ENCODE data around the gene LMNA. TPM values are rescaled to one million over a fixed set of nuclear protein-coding genes. Genes with fewer than 3 reads are reported as not detected.

Gene LMNA
- total and polyA plus RNA-seq, 10 of the 15 experiments (the other 5 are each of a cell fraction or from before 2014, with no cell fraction given) = 0.42 to 334 (median 81.1) TPM

DNA sequence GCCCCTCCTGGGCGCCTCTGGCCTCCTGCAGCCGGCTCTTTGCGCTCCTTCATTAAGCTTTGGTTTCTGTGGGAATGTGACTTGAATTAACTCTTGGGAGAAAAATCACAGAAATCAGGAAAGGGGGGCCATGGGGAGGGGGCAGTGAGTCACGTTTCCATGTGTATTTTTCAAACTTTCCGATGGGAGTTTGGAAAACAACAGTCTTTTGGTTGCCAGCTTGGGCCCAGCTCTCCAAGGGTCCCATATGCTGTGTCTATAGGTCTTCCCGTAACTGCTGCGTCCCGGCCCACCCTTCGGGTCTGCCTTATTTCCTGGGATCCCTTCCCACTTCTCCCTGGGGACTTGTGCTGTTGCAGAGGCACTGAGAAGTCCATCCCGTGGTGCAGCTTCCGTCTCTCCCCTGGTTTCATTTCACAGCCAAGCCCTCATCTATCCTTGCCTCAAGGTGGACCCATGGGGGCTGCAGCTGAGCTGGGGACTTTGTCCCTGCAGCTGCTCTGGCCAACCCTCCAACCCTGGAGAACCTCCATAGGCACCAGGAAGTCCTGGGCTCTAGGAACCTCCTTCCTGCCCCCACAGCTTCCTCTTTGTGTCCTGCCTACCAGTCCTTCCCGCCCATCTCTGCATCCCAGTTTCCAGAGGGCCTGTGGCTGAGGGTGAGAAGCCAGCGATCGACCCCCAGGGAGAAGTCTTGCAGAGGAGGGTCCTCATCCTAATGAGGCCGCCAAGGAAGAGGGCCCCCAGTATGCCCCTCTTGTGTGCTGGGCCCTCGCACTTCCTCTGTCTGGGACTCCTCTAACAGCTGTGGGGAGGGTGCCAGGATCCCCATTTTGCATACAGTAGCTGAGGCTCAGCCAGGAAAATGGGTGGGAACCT lies 11.6 kb upstream of the LMNA start:
- intact Hi-C loops (cut with micrococcal nuclease; ENCODE audit: unreplicated experiment) = no loop called here
- CTCF ChIA-PET = interaction anchor here (0.6 to 21.5 kb wide), 3 partner anchors 11 to 311 kb away, joined by 3 to 1294 read pairs (median 5); partner anchors contain the start of gene LMNA
- DNase-seq (ENCODE audit: low read depth, low spot score) (no peak), FAIRE-seq (no peak), ATAC-seq (no peak)
- no peak overlapping the region for H3K27ac ChIP-seq (ENCODE audit: control insufficient read depth, insufficient read depth)
- no peaks in the 10 kb centered on the region for H3K27me3 ChIP-seq (replicated peaks in 1 of 2; ENCODE audit: control insufficient read depth in 2 of 2, insufficient read depth in 2 of 2, low read length in 1 of 2)
- H2AFZ ChIP-seq (ENCODE audit: control insufficient read depth, low read depth, low read length) = no peak overlapping the region
- H4K20me1 ChIP-seq (ENCODE audit: control insufficient read depth, insufficient read depth) = no peaks in the 10 kb centered on the region
- H3K36me3 ChIP-seq (ENCODE audit: control insufficient read depth in 2 of 2, insufficient read depth in 2 of 2, low read length in 1 of 2) = no peaks in the 10 kb centered on the region
- SMC1A ChIA-PET (ENCODE audit: uncharacterized antibody, unreplicated experiment) = interaction anchor here (1.0 to 23.8 kb wide), 2 partner anchors 9 to 22 kb away, joined by 3 to 874 read pairs; partner anchors contain the start of gene LMNA
- peaks cover 43% of the 10 kb centered on the region for H3K4me1 ChIP-seq (ENCODE audit: control insufficient read depth, insufficient read depth, low read length)
- 81% methylated on average over 16 of the region's 16 CpGs for WGBS (ENCODE audit: insufficient coverage, insufficient replicate concordance, low lambda C conversion rate, missing lambda C conversion rate)
- no peak overlapping the region for H3K9ac ChIP-seq (ENCODE audit: control insufficient read depth, insufficient read depth, low read length)
- no peak overlapping the region for H3K4me2 ChIP-seq (ENCODE audit: control insufficient read depth, insufficient read depth)
- no peak overlapping the region for H3K4me3 ChIP-seq
- no peaks in the 10 kb centered on the region for H3K9me3 ChIP-seq (replicated peaks; ENCODE audit: control insufficient read depth, insufficient read depth, low read length)
- POLR2A ChIA-PET = interaction anchor here (1.5 to 6.1 kb wide), 2 partner anchors 15 to 27 kb away, joined by 5 to 128 read pairs; partner anchors contain the start of gene LMNA
- RAD21 ChIA-PET (ENCODE audit: unreplicated experiment) = interaction anchor here (0.6 to 22.4 kb wide), 3 partner anchors 9 to 179 kb away, joined by 3 to 695 read pairs (median 4); partner anchors contain the start of gene LMNA
- BruUV-seq (replicated peaks) = no TSS peak
- in situ Hi-C loops (cut with MboI) = no loop called here
- no peak for TF ChIP-seq POLR2AphosphoS2 (IDR thresholded peaks at IDR 0.05; ENCODE audit: low read depth, low read length)
- TF ChIP-seq, protein P1, sequence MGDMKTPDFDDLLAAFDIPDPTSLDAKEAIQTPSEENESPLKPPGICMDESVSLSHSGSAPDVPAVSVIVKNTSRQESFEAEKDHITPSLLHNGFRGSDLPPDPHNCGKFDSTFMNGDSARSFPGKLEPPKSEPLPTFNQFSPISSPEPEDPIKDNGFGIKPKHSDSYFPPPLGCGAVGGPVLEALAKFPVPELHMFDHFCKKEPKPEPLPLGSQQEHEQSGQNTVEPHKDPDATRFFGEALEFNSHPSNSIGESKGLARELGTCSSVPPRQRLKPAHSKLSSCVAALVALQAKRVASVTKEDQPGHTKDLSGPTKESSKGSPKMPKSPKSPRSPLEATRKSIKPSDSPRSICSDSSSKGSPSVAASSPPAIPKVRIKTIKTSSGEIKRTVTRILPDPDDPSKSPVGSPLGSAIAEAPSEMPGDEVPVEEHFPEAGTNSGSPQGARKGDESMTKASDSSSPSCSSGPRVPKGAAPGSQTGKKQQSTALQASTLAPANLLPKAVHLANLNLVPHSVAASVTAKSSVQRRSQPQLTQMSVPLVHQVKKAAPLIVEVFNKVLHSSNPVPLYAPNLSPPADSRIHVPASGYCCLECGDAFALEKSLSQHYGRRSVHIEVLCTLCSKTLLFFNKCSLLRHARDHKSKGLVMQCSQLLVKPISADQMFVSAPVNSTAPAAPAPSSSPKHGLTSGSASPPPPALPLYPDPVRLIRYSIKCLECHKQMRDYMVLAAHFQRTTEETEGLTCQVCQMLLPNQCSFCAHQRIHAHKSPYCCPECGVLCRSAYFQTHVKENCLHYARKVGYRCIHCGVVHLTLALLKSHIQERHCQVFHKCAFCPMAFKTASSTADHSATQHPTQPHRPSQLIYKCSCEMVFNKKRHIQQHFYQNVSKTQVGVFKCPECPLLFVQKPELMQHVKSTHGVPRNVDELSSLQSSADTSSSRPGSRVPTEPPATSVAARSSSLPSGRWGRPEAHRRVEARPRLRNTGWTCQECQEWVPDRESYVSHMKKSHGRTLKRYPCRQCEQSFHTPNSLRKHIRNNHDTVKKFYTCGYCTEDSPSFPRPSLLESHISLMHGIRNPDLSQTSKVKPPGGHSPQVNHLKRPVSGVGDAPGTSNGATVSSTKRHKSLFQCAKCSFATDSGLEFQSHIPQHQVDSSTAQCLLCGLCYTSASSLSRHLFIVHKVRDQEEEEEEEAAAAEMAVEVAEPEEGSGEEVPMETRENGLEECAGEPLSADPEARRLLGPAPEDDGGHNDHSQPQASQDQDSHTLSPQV (IDR thresholded peaks at IDR 0.05) = no peak
- TF ChIP-seq SPI1 (IDR thresholded peaks at IDR 0.05; ENCODE audit: borderline replicate concordance, insufficient read depth, low read depth, low read length) = peak; percentile 27; the same call in 1 of the 2 replicates
- no peak for TF ChIP-seq GATAD2B (conservative IDR thresholded peaks at IDR 0.05; ENCODE audit: low read depth)
- no peaks in the 10 kb centered on the region; the same call in 1 of the 2 replicates for H3K79me2 ChIP-seq (ENCODE audit: control insufficient read depth, insufficient read depth, low read length)

Data from GM12878 (cell line).